PC-9 (cell line): ENCODE data around the gene GLP2R.

Experiments used
- CTCF ChIP-seq: fragments of 200-600 bp; sonication (generic); conservative IDR thresholded peaks from 2 replicates; pipeline ENCODE4 v1.6.1; 2017; ENCODE audit warnings: mixed run types, antibody characterized with exemption, mild to moderate bottlenecking, moderate library complexity
- EZH2 ChIP-seq: fragments of 200-600 bp; sonication (generic); IDR thresholded peaks from 2 replicates; pipeline ENCODE4 v1.8.0; 2017; ENCODE audit warnings: antibody characterized with exemption, low read depth

- TF ChIP-seq EZH2 = no peak
- no peak for TF ChIP-seq CTCF
These were observed 82.9 kb downstream of the GLP2R start for GRCh38 chr17:9908649-9909042.
